ENCODE data around the gene CCDC88B. TPM values are rescaled to one million over a fixed set of nuclear protein-coding genes. Genes with fewer than 3 reads are reported as not detected.

The CCDC88B gene
- total and polyA plus RNA-seq, 2 experiments from 2014 or later: 6.8 to 12.1 TPM

- no peaks in the 10 kb centered on the region; the same call in 2 of the 3 replicates for H3K9me3 Mint-ChIP-seq
- Histone ChIP-seq H3K36me3 (ENCODE audit: insufficient read depth) (no peaks in the 10 kb centered on the region), H3F3A (replicated peaks; ENCODE audit: low read depth) (peaks cover 5% of the 10 kb centered on the region; the same call in 1 of the 2 replicates), H3K27ac (ENCODE audit: low read depth) (0 out of 2 replicates have a peak overlapping the region, but pooled peaks have one; percentile 84), H3K4me2 (peak overlapping the region; percentile 72), H2AFZ (peak overlapping the region; percentile 99), H3K79me2 (replicated peaks; ENCODE audit: insufficient read depth) (no peaks in the 10 kb centered on the region), H3K4me3 (no peak overlapping the region; the same call in 1 of the 2 replicates), H3K4me1 (ENCODE audit: insufficient read depth) (peaks cover 23% of the 10 kb centered on the region), H3K27me3 (ENCODE audit: insufficient read depth) (no peaks in the 10 kb centered on the region), H4K20me1 (replicated peaks; ENCODE audit: insufficient read depth) (no peaks in the 10 kb centered on the region), H3K9me2 (ENCODE audit: insufficient read depth) (no peaks in the 10 kb centered on the region)
- DNase-seq (ENCODE audit: low spot score) (no peak), ATAC-seq (no peak; the same call in 2 of the 3 replicates)
- TF ChIP-seq, protein P1, sequence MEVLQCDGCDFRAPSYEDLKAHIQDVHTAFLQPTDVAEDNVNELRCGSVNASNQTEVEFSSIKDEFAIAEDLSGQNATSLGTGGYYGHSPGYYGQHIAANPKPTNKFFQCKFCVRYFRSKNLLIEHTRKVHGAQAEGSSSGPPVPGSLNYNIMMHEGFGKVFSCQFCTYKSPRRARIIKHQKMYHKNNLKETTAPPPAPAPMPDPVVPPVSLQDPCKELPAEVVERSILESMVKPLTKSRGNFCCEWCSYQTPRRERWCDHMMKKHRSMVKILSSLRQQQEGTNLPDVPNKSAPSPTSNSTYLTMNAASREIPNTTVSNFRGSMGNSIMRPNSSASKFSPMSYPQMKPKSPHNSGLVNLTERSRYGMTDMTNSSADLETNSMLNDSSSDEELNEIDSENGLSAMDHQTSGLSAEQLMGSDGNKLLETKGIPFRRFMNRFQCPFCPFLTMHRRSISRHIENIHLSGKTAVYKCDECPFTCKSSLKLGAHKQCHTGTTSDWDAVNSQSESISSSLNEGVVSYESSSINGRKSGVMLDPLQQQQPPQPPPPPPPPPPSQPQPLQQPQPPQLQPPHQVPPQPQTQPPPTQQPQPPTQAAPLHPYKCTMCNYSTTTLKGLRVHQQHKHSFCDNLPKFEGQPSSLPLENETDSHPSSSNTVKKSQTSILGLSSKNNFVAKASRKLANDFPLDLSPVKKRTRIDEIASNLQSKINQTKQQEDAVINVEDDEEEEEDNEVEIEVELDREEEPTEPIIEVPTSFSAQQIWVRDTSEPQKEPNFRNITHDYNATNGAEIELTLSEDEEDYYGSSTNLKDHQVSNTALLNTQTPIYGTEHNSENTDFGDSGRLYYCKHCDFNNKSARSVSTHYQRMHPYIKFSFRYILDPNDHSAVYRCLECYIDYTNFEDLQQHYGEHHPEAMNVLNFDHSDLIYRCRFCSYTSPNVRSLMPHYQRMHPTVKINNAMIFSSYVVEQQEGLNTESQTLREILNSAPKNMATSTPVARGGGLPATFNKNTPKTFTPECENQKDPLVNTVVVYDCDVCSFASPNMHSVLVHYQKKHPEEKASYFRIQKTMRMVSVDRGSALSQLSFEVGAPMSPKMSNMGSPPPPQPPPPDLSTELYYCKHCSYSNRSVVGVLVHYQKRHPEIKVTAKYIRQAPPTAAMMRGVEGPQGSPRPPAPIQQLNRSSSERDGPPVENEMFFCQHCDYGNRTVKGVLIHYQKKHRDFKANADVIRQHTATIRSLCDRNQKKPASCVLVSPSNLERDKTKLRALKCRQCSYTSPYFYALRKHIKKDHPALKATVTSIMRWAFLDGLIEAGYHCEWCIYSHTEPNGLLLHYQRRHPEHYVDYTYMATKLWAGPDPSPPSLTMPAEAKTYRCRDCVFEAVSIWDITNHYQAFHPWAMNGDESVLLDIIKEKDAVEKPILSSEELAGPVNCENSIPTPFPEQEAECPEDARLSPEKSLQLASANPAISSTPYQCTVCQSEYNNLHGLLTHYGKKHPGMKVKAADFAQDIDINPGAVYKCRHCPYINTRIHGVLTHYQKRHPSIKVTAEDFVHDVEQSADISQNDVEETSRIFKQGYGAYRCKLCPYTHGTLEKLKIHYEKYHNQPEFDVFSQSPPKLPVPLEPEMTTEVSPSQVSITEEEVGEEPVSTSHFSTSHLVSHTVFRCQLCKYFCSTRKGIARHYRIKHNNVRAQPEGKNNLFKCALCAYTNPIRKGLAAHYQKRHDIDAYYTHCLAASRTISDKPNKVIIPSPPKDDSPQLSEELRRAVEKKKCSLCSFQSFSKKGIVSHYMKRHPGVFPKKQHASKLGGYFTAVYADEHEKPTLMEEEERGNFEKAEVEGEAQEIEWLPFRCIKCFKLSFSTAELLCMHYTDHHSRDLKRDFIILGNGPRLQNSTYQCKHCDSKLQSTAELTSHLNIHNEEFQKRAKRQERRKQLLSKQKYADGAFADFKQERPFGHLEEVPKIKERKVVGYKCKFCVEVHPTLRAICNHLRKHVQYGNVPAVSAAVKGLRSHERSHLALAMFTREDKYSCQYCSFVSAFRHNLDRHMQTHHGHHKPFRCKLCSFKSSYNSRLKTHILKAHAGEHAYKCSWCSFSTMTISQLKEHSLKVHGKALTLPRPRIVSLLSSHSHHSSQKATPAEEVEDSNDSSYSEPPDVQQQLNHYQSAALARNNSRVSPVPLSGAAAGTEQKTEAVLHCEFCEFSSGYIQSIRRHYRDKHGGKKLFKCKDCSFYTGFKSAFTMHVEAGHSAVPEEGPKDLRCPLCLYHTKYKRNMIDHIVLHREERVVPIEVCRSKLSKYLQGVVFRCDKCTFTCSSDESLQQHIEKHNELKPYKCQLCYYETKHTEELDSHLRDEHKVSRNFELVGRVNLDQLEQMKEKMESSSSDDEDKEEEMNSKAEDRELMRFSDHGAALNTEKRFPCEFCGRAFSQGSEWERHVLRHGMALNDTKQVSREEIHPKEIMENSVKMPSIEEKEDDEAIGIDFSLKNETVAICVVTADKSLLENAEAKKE (CRISPR knock-in tag; IDR thresholded peaks at IDR 0.05): no peak
- TF ChIP-seq STAT1 (IDR thresholded peaks at IDR 0.05; ENCODE audit: unreplicated experiment) (no peak), NANOG (IDR thresholded peaks at IDR 0.05; ENCODE audit: borderline replicate concordance) (no peak), CREB1 (CRISPR knock-in tag; IDR thresholded peaks at IDR 0.05; ENCODE audit: low read depth) (no peak), ZNF114 (CRISPR knock-in tag; IDR thresholded peaks at IDR 0.05) (no peak)
- TF ChIP-seq, protein P2, sequence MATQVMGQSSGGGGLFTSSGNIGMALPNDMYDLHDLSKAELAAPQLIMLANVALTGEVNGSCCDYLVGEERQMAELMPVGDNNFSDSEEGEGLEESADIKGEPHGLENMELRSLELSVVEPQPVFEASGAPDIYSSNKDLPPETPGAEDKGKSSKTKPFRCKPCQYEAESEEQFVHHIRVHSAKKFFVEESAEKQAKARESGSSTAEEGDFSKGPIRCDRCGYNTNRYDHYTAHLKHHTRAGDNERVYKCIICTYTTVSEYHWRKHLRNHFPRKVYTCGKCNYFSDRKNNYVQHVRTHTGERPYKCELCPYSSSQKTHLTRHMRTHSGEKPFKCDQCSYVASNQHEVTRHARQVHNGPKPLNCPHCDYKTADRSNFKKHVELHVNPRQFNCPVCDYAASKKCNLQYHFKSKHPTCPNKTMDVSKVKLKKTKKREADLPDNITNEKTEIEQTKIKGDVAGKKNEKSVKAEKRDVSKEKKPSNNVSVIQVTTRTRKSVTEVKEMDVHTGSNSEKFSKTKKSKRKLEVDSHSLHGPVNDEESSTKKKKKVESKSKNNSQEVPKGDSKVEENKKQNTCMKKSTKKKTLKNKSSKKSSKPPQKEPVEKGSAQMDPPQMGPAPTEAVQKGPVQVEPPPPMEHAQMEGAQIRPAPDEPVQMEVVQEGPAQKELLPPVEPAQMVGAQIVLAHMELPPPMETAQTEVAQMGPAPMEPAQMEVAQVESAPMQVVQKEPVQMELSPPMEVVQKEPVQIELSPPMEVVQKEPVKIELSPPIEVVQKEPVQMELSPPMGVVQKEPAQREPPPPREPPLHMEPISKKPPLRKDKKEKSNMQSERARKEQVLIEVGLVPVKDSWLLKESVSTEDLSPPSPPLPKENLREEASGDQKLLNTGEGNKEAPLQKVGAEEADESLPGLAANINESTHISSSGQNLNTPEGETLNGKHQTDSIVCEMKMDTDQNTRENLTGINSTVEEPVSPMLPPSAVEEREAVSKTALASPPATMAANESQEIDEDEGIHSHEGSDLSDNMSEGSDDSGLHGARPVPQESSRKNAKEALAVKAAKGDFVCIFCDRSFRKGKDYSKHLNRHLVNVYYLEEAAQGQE (IDR thresholded peaks at IDR 0.05; ENCODE audit: unreplicated experiment): no peak
- H3K36me3 Mint-ChIP-seq (ENCODE audit: low read depth): no peaks in the 10 kb centered on the region
- peaks cover 25% of the 10 kb centered on the region for H3K4me1 Mint-ChIP-seq
- peak overlapping the region; percentile 51 for H3K27ac Mint-ChIP-seq
- peaks cover 24% of the 10 kb centered on the region for H3K27me3 Mint-ChIP-seq (ENCODE audit: insufficient read depth, low read depth, poor library complexity)
- H3K4me3 Mint-ChIP-seq: peak overlapping the region; percentile 42
Measured at GRCh38 chr11:64395545-64396078, 55.6 kb downstream of the CCDC88B start.
